Measurements from ENCODE around the gene UVRAG.

UVRAG gene

GRCh38 chr11:75802913-75803820, 11.8 kb upstream of the UVRAG start:
- H3K4me1 ChIP-seq (ENCODE audit: control insufficient read depth, low read depth, low read length), result no peaks in the 10 kb centered on the region
- DNase-seq, result peak; percentile 74
- no peak overlapping the region for H2BK120ac ChIP-seq (ENCODE audit: low read depth, low read length)
- H3K27me3 ChIP-seq (ENCODE audit: insufficient read depth, low read length, poor library complexity), result no peaks in the 10 kb centered on the region
- no peak overlapping the region for H3K4me3 ChIP-seq (ENCODE audit: low read length)
- H3K4me2 ChIP-seq (ENCODE audit: low read length), result no peak overlapping the region
- H3K56ac ChIP-seq (ENCODE audit: low read length), result no peak overlapping the region
- no peak overlapping the region for H2BK15ac ChIP-seq (replicated peaks; ENCODE audit: low read depth)
- H3K36me3 ChIP-seq (ENCODE audit: control insufficient read depth, insufficient read depth, low read length), result no peaks in the 10 kb centered on the region
- no peak overlapping the region for H2AK5ac ChIP-seq (ENCODE audit: low read length)
- no peak overlapping the region for H3K4ac ChIP-seq (ENCODE audit: low read depth, low read length)
- H3K79me1 ChIP-seq (ENCODE audit: low read length), result no peaks in the 10 kb centered on the region
- no peak overlapping the region for H4K8ac ChIP-seq (ENCODE audit: low read depth, low read length)
- no CpG with 5 or more reads among the region's 10 CpGs for WGBS (ENCODE audit: extremely low coverage, insufficient coverage, low lambda C conversion rate)
- H3K79me2 ChIP-seq (ENCODE audit: control insufficient read depth, insufficient read depth, low read length), result no peaks in the 10 kb centered on the region
- H3K27ac ChIP-seq (ENCODE audit: low read depth, low read length), result no peak overlapping the region
- H3K23ac ChIP-seq (ENCODE audit: low read length), result no peak overlapping the region
- H4K5ac ChIP-seq (ENCODE audit: low read length), result no peak overlapping the region
- H3K9ac ChIP-seq (ENCODE audit: low read length), result no peak overlapping the region
- no peak overlapping the region for H2BK5ac ChIP-seq (ENCODE audit: low read length)
- no peak overlapping the region for H3K18ac ChIP-seq (ENCODE audit: low read length)

- no peak overlapping the region for H4K8ac ChIP-seq (ENCODE audit: low read depth, low read length)
- H3K56ac ChIP-seq (ENCODE audit: low read length), result no peak overlapping the region
- no peaks in the 10 kb centered on the region for H3K4me1 ChIP-seq (ENCODE audit: control insufficient read depth, low read depth, low read length)
- no peak for DNase-seq
- H3K18ac ChIP-seq (ENCODE audit: low read length), result no peak overlapping the region
- no peak overlapping the region for H2BK15ac ChIP-seq (replicated peaks; ENCODE audit: low read depth)
- H2BK120ac ChIP-seq (ENCODE audit: low read depth, low read length), result no peak overlapping the region
- H3K27me3 ChIP-seq (ENCODE audit: insufficient read depth, low read length, poor library complexity), result no peaks in the 10 kb centered on the region
- WGBS (ENCODE audit: extremely low coverage, insufficient coverage, low lambda C conversion rate), result no CpG with 5 or more reads among the region's 2 CpGs
- H3K4me2 ChIP-seq (ENCODE audit: low read length), result no peak overlapping the region
- no peak overlapping the region for H3K27ac ChIP-seq (ENCODE audit: low read depth, low read length)
- H3K23ac ChIP-seq (ENCODE audit: low read length), result no peak overlapping the region
- no peak overlapping the region for H3K4me3 ChIP-seq (ENCODE audit: low read length)
- H2BK5ac ChIP-seq (ENCODE audit: low read length), result no peak overlapping the region
- H4K5ac ChIP-seq (ENCODE audit: low read length), result no peak overlapping the region
- no peak overlapping the region for H3K9ac ChIP-seq (ENCODE audit: low read length)
- H3K36me3 ChIP-seq (ENCODE audit: control insufficient read depth, insufficient read depth, low read length), result no peaks in the 10 kb centered on the region
- H3K4ac ChIP-seq (ENCODE audit: low read depth, low read length), result no peak overlapping the region
- H3K79me2 ChIP-seq (ENCODE audit: control insufficient read depth, insufficient read depth, low read length), result no peaks in the 10 kb centered on the region
- H2AK5ac ChIP-seq (ENCODE audit: low read length), result no peak overlapping the region
- H3K79me1 ChIP-seq (ENCODE audit: low read length), result no peaks in the 10 kb centered on the region
Measured at GRCh38 chr11:75809111-75809510, 5.9 kb upstream of the UVRAG start.

- Histone ChIP-seq H3K18ac (ENCODE audit: low read length) (no peak overlapping the region), H3K4me3 (ENCODE audit: low read length) (no peak overlapping the region), H2BK5ac (ENCODE audit: low read length) (no peak overlapping the region), H2AK5ac (ENCODE audit: low read length) (no peak overlapping the region), H3K9ac (ENCODE audit: low read length) (no peak overlapping the region), H3K79me2 (ENCODE audit: control insufficient read depth, insufficient read depth, low read length) (no peaks in the 10 kb centered on the region), H4K8ac (ENCODE audit: low read depth, low read length) (no peak overlapping the region), H3K4me1 (ENCODE audit: control insufficient read depth, low read depth, low read length) (no peaks in the 10 kb centered on the region), H4K5ac (ENCODE audit: low read length) (no peak overlapping the region), H2BK120ac (ENCODE audit: low read depth, low read length) (no peak overlapping the region), H3K23ac (ENCODE audit: low read length) (no peak overlapping the region), H3K27ac (ENCODE audit: low read depth, low read length) (no peak overlapping the region), H3K56ac (ENCODE audit: low read length) (no peak overlapping the region), H3K27me3 (ENCODE audit: insufficient read depth, low read length, poor library complexity) (no peaks in the 10 kb centered on the region), H3K79me1 (ENCODE audit: low read length) (no peaks in the 10 kb centered on the region), H2BK15ac (replicated peaks; ENCODE audit: low read depth) (no peak overlapping the region), H3K4me2 (ENCODE audit: low read length) (no peak overlapping the region), H3K36me3 (ENCODE audit: control insufficient read depth, insufficient read depth, low read length) (no peaks in the 10 kb centered on the region), H3K4ac (ENCODE audit: low read depth, low read length) (no peak overlapping the region)
- no peak for DNase-seq
- WGBS (ENCODE audit: extremely low coverage, insufficient coverage, low lambda C conversion rate), result no CpG with 5 or more reads among the region's 2 CpGs
Measured at GRCh38 chr11:75809991-75810390, 5.0 kb upstream of the UVRAG start.

- no CpG with 5 or more reads among the region's 8 CpGs for WGBS (ENCODE audit: extremely low coverage, insufficient coverage, low lambda C conversion rate)
- H3K27ac ChIP-seq (ENCODE audit: low read depth, low read length), result no peak overlapping the region
Measured at GRCh38 chr11:75810637-75811390, 4.2 kb upstream of the UVRAG start.

GRCh38 chr11:75811485-75811884, 3.5 kb upstream of the UVRAG start:
- no peak overlapping the region for H3K27ac ChIP-seq (ENCODE audit: low read depth, low read length)
- H3K79me1 ChIP-seq (ENCODE audit: low read length), result peaks cover under 1% of the 10 kb centered on the region
- H3K4me2 ChIP-seq (ENCODE audit: low read length), result no peak overlapping the region
- no peak overlapping the region for H3K4ac ChIP-seq (ENCODE audit: low read depth, low read length)
- no peaks in the 10 kb centered on the region for H3K27me3 ChIP-seq (ENCODE audit: insufficient read depth, low read length, poor library complexity)
- no peak overlapping the region for H2BK5ac ChIP-seq (ENCODE audit: low read length)
- WGBS (ENCODE audit: extremely low coverage, insufficient coverage, low lambda C conversion rate), result no CpG with 5 or more reads among the region's 2 CpGs
- no peak overlapping the region for H3K23ac ChIP-seq (ENCODE audit: low read length)
- H3K9ac ChIP-seq (ENCODE audit: low read length), result no peak overlapping the region
- no peaks in the 10 kb centered on the region for H3K4me1 ChIP-seq (ENCODE audit: control insufficient read depth, low read depth, low read length)
- no peaks in the 10 kb centered on the region for H3K36me3 ChIP-seq (ENCODE audit: control insufficient read depth, insufficient read depth, low read length)
- H3K79me2 ChIP-seq (ENCODE audit: control insufficient read depth, insufficient read depth, low read length), result no peaks in the 10 kb centered on the region
- H2BK15ac ChIP-seq (replicated peaks; ENCODE audit: low read depth), result no peak overlapping the region
- H4K8ac ChIP-seq (ENCODE audit: low read depth, low read length), result no peak overlapping the region
- H4K5ac ChIP-seq (ENCODE audit: low read length), result no peak overlapping the region
- DNase-seq, result peak; percentile 48
- H3K56ac ChIP-seq (ENCODE audit: low read length), result no peak overlapping the region
- H2AK5ac ChIP-seq (ENCODE audit: low read length), result no peak overlapping the region
- H3K4me3 ChIP-seq (ENCODE audit: low read length), result no peak overlapping the region
- no peak overlapping the region for H2BK120ac ChIP-seq (ENCODE audit: low read depth, low read length)
- H3K18ac ChIP-seq (ENCODE audit: low read length), result no peak overlapping the region

More at GRCh38 chr11:75810637-75811390, 4.2 kb upstream of the UVRAG start:
- Histone ChIP-seq H2AK5ac (ENCODE audit: low read length) (no peak overlapping the region), H4K5ac (ENCODE audit: low read length) (no peak overlapping the region), H3K9ac (ENCODE audit: low read length) (no peak overlapping the region), H3K4me1 (ENCODE audit: control insufficient read depth, low read depth, low read length) (no peaks in the 10 kb centered on the region), H3K36me3 (ENCODE audit: control insufficient read depth, insufficient read depth, low read length) (no peaks in the 10 kb centered on the region), H4K8ac (ENCODE audit: low read depth, low read length) (no peak overlapping the region), H3K79me2 (ENCODE audit: control insufficient read depth, insufficient read depth, low read length) (no peaks in the 10 kb centered on the region), H3K4me3 (ENCODE audit: low read length) (no peak overlapping the region), H3K18ac (ENCODE audit: low read length) (no peak overlapping the region), H2BK5ac (ENCODE audit: low read length) (no peak overlapping the region), H3K23ac (ENCODE audit: low read length) (no peak overlapping the region), H3K27me3 (ENCODE audit: insufficient read depth, low read length, poor library complexity) (no peaks in the 10 kb centered on the region), H3K4me2 (ENCODE audit: low read length) (no peak overlapping the region), H3K79me1 (ENCODE audit: low read length) (no peaks in the 10 kb centered on the region), H2BK120ac (ENCODE audit: low read depth, low read length) (no peak overlapping the region), H3K4ac (ENCODE audit: low read depth, low read length) (no peak overlapping the region), H2BK15ac (replicated peaks; ENCODE audit: low read depth) (no peak overlapping the region), H3K56ac (ENCODE audit: low read length) (no peak overlapping the region)
- DNase-seq, result no peak
